Right ventricle myocardium superior (tissue), 1 donor: Measurements from ENCODE around the gene E2F1. TPM values are rescaled to one million over a fixed set of nuclear protein-coding genes. Genes with fewer than 3 reads are reported as not detected.

ENCODE experiments used
- ATAC-seq: fragments of 200-7000 bp; cut with Tn5 transposase; one replicate; pipeline ENCODE4 v1.9.1; 2020; ENCODE audit warnings: mild to moderate bottlenecking; ENCODE audit not compliant: poor library complexity
- DNase-seq: peaks from one replicate; pipeline ENCODE4 v3.0.0-alpha.2; 2020
- intact Hi-C: fragments of 100-400 bp; cut with DNase I; formaldehyde crosslinking; loops from one replicate; pipeline ENCODE4 v1.11.2; 2022
- total RNA-seq: library from RNA; stranded (reverse); fragmentation: NEBNext Ultra II Directional; extraction: Animal tissue kit (Norgen Biotek cat#: 25700); gene quantifications from one replicate; pipeline ENCODE4 v1.2.1, GENCODE V29; 2021
- donor health status: DM: no; HTN: yes; CAD: no; lungs with severe emphysema.

The E2F1 gene
- total RNA-seq, 1 donor from 2014 or later = 1.1 TPM

DNA sequence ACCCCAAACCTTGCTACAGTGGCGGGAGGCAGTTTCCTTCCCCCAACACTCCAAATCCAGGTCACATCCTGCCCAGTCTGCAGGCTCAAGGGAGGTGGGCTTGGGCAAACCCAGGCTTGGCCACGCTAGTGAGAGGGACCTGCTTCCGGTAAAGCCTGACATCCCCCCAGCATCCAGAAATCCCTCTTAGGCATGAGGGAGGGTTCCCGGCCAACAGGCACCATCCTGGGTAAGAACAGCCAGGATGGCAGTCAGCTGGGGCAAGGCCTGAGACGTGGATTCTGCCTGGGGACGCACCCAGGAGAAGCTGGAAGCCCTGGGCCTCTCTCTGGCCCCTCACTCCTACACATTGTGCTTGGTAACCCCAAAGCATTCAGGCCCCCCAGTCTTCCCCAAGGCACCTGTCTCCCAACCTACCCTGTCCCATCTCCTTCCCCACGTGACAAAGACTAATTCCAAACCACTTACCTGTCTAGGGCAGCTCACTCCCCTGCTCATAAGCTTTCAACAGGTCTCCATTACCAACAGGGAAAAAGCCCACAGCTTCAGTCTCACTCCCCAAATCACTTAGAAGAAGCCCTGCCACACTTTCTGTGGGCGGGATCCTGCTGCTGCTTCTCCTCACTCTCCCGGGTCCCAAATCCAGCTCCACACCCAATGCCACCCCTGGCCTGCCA, 22.0 kb downstream of the E2F1 start:
- intact Hi-C loops = no loop called here
- DNase-seq (no peak), ATAC-seq (no peak)

GRCh38 chr20:33663161-33664084, 22.8 kb downstream of the E2F1 start:
- peak; percentile 75 for ATAC-seq
- intact Hi-C loops = no loop called here
- peak; percentile 93 for DNase-seq

GRCh38 chr20:33662172-33662571, 24.0 kb downstream of the E2F1 start, which contains the start of gene C20orf144:
Gene C20orf144 (plus strand): TSS chr20:33662327. CDS start chr20:33662346, 19 bp downstream.
- intact Hi-C loops = no loop called here
- DNase-seq (no peak), ATAC-seq (no peak)

DNA sequence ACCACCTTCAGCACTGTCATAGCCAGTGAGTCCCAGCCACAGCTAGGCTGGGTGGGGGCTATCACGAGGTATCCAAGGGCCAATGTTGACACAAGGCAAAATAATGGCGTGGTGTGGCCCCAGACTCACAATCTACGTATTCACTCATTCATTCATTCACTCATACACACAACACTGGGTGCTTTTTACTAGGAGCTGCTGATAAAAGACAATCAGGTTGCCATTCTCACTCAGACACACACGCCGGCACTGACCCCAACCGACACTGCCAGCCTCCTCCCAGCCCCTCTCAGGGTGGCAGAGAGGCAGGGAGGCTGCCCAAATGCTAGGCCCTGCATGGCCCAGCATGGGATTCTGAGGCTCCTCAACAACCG, 25.5 kb downstream of the E2F1 start:
- intact Hi-C loops = no loop called here
- no peak for DNase-seq
- ATAC-seq = no peak

DNA sequence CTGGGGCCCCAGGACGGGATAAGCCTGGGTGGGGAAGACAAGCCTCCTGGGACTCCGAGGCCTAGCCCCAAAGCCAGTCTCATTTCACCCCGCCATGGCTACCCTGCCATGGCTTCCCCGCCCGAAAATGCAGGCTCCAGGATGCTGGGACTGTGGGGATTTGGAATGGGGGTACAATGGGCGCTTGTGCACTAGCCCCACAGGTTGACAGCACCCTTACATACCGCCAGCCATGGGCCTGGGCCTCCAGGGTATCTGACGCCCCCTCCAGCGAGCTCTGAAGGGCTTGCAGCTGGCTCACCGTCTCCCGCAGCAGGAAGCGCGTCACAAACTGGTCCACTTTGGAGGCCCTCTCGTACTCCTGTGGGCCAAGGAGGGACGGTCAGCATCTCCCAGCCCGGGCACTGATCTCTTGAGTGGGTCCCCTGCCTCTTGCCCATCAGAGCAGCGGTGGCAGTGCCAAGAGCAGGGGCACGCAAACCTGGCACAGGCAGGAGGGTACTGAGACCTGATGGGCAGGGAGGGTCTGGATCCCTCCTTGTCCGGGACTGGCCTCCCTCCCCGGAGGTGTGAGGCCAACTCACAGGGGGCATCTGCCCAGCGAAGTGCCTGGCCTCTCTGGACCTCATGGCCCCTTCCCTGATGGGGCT, 26.0 kb downstream of the E2F1 start:
- intact Hi-C loops = no loop called here
- DNase-seq = no peak
- no peak for ATAC-seq

- no peak for DNase-seq
- ATAC-seq = no peak
- intact Hi-C loops = no loop called here
Measured at GRCh38 chr20:33659341-33660034, 26.7 kb downstream of the E2F1 start.

DNA sequence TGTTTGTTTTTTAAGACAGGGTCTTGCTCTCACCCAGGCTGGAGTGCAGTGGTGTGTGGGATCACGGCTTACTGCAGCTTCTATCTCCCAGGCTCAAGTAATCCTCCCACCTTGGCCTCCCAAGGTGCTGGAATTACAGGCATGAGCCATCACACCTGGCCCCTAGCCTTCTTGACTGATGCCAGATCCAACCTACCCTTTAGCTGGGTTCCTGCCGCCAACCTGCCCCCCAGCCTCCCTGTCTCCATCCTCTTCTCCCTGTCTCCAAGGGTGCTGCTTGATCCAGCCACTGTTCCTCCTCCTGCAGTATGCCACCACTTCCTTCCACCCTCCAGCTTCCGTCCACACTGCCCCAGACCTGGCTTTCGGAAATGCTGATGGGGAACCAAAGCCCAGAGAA, 27.3 kb downstream of the E2F1 start:
- intact Hi-C loops = no loop called here
- DNase-seq = no peak
- ATAC-seq = no peak

GRCh38 chr20:33658510-33658909, 27.7 kb downstream of the E2F1 start:
- intact Hi-C loops = no loop called here
- ATAC-seq = no peak
- no peak for DNase-seq

GRCh38 chr20:33657704-33658095, 28.5 kb downstream of the E2F1 start:
- no peak for ATAC-seq
- DNase-seq = no peak
- intact Hi-C loops = no loop called here

- ATAC-seq = no peak
- intact Hi-C loops = no loop called here
- no peak for DNase-seq
Measured at GRCh38 chr20:33656783-33657703, 29.1 kb downstream of the E2F1 start.

GRCh38 chr20:33656010-33656782, 30.0 kb downstream of the E2F1 start:
- no peak for ATAC-seq
- no peak for DNase-seq
- intact Hi-C loops = no loop called here

- DNase-seq (no peak), ATAC-seq (no peak)
- intact Hi-C loops = no loop called here
Measured at GRCh38 chr20:33655164-33655563, 31.0 kb downstream of the E2F1 start.

- DNase-seq (no peak), ATAC-seq (no peak)
- intact Hi-C loops = loop anchor here (5.0 kb wide), 1 partner anchor 192 kb away; no protein-coding TSS in a partner anchor
Measured at GRCh38 chr20:33654680-33655161, 31.5 kb downstream of the E2F1 start.

DNA sequence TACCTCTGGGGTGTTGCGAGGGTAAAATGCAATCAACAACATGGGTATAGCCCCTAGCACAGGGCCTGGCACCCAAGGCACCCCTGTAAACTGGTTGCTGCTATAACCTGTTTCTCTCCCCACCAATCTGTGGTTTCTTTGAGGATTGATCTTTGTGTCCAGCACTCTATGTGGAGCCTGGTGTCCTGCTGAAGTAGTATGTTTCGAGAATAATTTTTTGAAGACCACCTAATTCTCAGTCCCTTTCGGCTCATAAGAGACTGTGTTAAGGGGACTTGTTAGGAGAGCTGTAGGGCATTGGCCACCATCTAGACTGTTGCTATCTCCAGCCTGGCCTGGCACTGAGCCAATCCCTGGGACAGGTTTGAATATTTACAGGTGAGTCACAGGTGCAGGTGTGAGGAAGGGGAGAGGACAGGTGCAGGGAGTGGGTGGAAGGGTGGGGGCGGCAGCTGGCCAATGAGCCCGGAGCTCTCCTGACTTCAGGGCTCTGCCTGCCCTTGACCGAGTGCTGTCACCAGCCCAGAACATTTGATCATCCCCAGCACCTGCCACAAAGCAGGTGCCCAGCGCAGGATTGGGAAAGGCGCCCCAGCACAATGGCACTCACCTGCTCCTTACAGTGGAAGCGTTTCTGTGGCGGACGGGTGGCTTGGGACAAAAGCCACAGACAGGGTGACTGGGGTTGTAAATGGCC, 32.1 kb downstream of the E2F1 start:
- DNase-seq (no peak), ATAC-seq (peak; percentile 23)
- intact Hi-C loops = loop anchor here (5.0 kb wide), 1 partner anchor 192 kb away; no protein-coding TSS in a partner anchor

GRCh38 chr20:33653218-33653899, 32.8 kb downstream of the E2F1 start:
- intact Hi-C loops = loop anchor here (5.0 kb wide), 1 partner anchor 191 kb away; no protein-coding TSS in a partner anchor
- no peak for DNase-seq
- peak; percentile 68 for ATAC-seq

GRCh38 chr20:33651562-33652048, 34.6 kb downstream of the E2F1 start:
- intact Hi-C loops = loop anchor here (5.0 kb wide), 1 partner anchor 189 kb away; no protein-coding TSS in a partner anchor
- ATAC-seq = no peak

More at GRCh38 chr20:33651562-33652048, 34.6 kb downstream of the E2F1 start:
- no peak for DNase-seq
